HG02885 (cell line): ENCODE results near the gene BCOR.

Source experiments
- ATAC-seq: cut with Tn5 transposase; IDR thresholded peaks from one replicate; pipeline ENCODE4 v1.9.1; 2021; ENCODE audit warnings: mild to moderate bottlenecking; ENCODE audit not compliant: unreplicated experiment, poor library complexity

BCOR gene

DNA sequence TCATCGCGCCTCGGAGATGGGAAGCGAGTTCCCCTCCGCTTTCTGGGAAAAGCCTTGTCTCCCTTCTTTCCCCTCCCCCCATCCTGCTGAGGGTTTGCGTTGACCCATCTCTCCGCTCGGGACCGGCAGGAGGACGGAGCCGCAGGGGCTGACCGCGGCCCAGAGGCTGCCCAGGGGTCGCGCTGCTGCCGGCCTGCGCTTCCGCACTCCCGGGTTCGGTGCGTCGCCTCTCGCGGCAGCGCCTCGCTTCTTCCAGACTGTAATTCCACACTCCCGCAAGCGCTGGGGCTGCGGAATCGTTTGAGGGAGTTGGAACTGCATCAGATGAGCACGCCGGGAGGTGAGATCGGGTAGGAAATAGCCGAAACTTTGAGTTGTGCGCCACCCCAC, 88.3 kb downstream of the BCOR start:
- ATAC-seq, result no peak

- no peak for ATAC-seq
These were observed 88.8 kb downstream of the BCOR start for GRCh38 chrX:40008791-40009461.

GRCh38 chrX:40007756-40008705, 89.7 kb downstream of the BCOR start:
- no peak for ATAC-seq

DNA sequence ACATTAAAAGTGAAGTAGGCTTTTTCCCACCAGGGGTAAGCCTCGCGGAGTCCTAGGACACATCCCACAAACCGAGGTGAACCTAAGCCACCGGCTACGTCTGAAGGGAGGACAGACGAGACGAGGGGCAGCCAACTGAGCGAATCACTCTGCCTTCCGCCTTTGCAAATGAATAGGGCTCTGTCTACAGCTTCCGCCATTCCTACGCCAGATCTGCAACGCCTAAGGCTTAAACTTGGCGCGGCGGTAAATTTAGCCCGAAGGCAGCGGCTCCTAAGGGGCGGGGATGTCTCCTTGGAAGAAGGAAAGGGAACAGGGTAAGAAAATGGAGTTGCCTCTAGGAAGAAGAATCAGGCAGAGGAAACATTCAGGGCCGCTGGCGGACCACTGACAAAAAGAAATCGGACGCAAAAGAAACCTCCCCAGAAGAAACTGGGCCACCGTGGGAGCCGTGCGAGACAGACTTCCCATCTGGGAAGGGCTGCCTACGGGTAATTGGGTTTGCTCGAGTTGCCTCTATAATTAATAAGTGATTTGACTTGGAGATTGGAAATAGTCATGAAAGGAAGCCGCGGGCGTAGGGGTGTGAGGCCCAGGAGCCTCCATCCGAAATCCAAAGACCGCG, 90.5 kb downstream of the BCOR start:
- no peak for ATAC-seq

- no peak for ATAC-seq
These were observed 91.4 kb downstream of the BCOR start for GRCh38 chrX:40006106-40007017.

GRCh38 chrX:40005292-40006011, 92.3 kb downstream of the BCOR start:
- ATAC-seq, result no peak

GRCh38 chrX:40004921-40005291, 92.9 kb downstream of the BCOR start:
- no peak for ATAC-seq

GRCh38 chrX:40004246-40004535, 93.6 kb downstream of the BCOR start:
- ATAC-seq, result no peak

DNA sequence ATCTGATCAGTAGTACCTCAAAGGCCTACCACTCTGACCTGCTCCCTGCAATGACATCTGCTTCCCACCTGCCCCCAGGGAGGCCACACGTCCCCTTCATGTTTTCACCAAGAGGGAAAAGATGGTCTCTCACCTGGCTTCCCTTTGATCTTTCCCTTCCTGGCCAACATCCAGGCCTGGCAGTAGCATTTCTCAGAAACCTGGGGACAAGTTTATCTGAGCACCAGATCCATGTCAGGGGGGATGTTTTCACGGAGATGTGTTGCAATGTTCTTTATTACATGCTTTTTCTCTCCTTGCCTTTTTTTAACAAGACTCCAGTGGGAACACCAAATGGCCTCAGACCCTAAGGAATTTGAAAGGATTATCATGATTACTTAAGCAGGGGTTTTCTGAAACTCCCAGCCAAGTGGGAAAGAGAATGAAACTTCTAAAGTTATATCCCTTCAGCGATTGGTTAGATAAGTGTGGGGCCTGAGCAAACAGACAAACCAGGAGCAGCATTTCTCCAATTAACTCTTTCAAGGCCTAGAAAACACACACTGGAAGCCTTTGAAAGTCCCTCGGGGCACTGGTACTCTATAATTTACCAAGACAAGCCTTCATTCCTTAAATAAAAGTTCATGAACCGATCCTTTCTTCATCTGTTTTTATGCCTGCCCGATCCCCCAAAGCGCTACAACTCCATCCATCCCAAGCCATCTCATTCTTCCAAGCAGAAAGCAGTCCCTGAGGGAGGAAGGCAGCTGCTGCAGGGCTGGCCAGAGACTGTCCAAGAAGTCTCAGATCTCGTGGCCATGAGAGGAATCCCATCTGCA, 94.1 kb downstream of the BCOR start:
- ATAC-seq, result no peak

- ATAC-seq, result no peak
These were observed 94.7 kb downstream of the BCOR start for GRCh38 chrX:40003071-40003427.
